Measurements from ENCODE around the gene SELENBP1. TPM values are rescaled to one million over a fixed set of nuclear protein-coding genes. Genes with fewer than 3 reads are reported as not detected.

Gene SELENBP1
- total RNA-seq, 4 donors from 2014 or later, result 61.4 to 113 (median 81.6) TPM

GRCh38 chr1:151368393-151369301 is 3.9 kb downstream of the SELENBP1 start:
- 96% methylated on average over 8 of the region's 20 CpGs for WGBS
- Histone ChIP-seq H3K9me3 (no peaks in the 10 kb centered on the region), H3K4me1 (peaks cover 52 to 61% (median 59%) of the 10 kb centered on the region in 4 donors), H3K27ac (replicated peaks in 1 of 4) (peak overlapping the region in 3 of 4 donors; percentile 13 to 49 (median 27)), H3K4me3 (no peak overlapping the region), H3K27me3 (no peaks in the 10 kb centered on the region), H3K36me3 (peaks cover 29 to 52% (median 37%) of the 10 kb centered on the region in 4 donors)
- no peak for TF ChIP-seq EP300 (IDR thresholded peaks at IDR 0.05)
- no peak for TF ChIP-seq POLR2AphosphoS5 (IDR thresholded peaks at IDR 0.05)
- no peak for TF ChIP-seq CTCF (IDR thresholded peaks at IDR 0.05)
- no peak for TF ChIP-seq POLR2A (IDR thresholded peaks at IDR 0.05; ENCODE audit: low read depth)
- DNase-seq (ENCODE audit: extremely low spot score), result no peak
- intact Hi-C loops (cut with DNase I), result no loop called here

DNA sequence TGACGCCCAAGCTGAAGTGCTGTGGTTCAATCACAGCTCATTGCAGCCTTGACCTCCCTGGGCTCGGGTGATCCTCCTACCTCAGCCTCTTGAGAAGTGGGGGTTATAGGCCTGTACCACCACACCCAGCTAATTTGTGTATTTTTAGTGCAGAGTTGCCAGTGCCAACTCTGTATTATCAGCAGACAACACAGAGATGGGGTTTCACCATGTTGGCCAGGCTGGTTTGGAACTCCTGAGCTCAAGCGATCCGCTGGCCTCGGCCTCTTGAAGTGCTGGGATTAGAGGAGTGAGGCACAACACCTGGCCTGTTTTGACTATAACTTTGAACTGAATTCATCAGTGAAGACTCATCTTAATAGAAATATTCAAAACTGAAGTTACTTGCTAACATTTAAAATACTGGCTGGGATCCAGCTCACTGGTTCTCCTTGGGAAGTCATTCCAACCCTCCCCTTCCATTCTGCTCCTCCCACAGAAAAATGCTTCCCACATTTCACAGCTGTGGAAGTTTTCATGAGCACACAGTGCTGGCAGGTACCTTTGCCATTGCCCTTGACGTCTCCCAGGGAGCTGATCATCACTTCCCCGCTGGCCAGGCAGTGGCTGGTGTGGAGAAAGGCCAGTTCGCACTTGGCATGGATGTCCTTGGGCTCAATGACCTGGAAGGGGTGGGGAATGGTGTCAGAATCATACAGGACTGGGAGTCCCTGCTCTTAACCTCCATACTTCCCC is 4.7 kb downstream of the SELENBP1 start:
- Histone ChIP-seq H3K36me3 (peaks cover 29 to 60% (median 41%) of the 10 kb centered on the region in 4 donors), H3K4me3 (no peak overlapping the region), H3K27ac (replicated peaks in 1 of 4) (peak overlapping the region in 3 of 4 donors; percentile 15 to 49 (median 34)), H3K9me3 (no peaks in the 10 kb centered on the region), H3K4me1 (peaks cover 48 to 55% (median 55%) of the 10 kb centered on the region in 4 donors), H3K27me3 (no peaks in the 10 kb centered on the region)
- 64% methylated on average over 8 of the region's 8 CpGs for WGBS
- DNase-seq (ENCODE audit: extremely low spot score), result no peak
- TF ChIP-seq POLR2A (IDR thresholded peaks at IDR 0.05; ENCODE audit: low read depth), result no peak
- TF ChIP-seq CTCF (IDR thresholded peaks at IDR 0.05), result no peak
- no peak for TF ChIP-seq EP300 (IDR thresholded peaks at IDR 0.05)
- no peak for TF ChIP-seq POLR2AphosphoS5 (IDR thresholded peaks at IDR 0.05)
- intact Hi-C loops (cut with DNase I), result no loop called here

DNA sequence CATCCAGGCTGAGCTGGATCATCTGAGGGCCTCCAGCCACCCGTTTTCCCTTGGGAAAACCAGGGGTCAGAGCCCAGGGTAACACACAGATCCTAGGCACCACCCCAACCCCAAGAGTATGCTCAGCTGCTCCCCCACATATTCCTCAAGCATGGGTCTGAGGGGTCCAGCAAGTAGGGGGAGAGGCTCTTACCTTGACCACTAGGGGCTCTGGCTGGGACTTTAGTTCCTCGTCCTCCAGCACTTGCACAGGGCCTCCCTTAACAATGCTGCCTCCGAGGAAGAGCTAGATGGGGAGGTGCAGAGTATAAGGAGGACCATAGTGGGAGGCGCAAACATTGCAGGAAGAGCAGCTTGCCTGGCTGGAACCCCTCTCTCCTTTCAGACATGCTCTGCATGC is 7.5 kb downstream of the SELENBP1 start:
- DNase-seq (ENCODE audit: extremely low spot score), result no peak
- Histone ChIP-seq H3K4me3 (no peak overlapping the region), H3K27ac (replicated peaks in 1 of 4) (no peak overlapping the region), H3K27me3 (no peaks in the 10 kb centered on the region), H3K9me3 (no peaks in the 10 kb centered on the region), H3K4me1 (peaks cover 22 to 27% (median 26%) of the 10 kb centered on the region in 4 donors), H3K36me3 (peaks cover 29 to 68% (median 45%) of the 10 kb centered on the region in 4 donors)
- WGBS, result 94% methylated on average over 2 of the region's 4 CpGs
- intact Hi-C loops (cut with DNase I), result no loop called here
- TF ChIP-seq CTCF (IDR thresholded peaks at IDR 0.05), result no peak
- no peak for TF ChIP-seq POLR2AphosphoS5 (IDR thresholded peaks at IDR 0.05)
- no peak for TF ChIP-seq POLR2A (IDR thresholded peaks at IDR 0.05; ENCODE audit: low read depth)
- TF ChIP-seq EP300 (IDR thresholded peaks at IDR 0.05), result no peak

- H3K27me3 ChIP-seq, result no peaks in the 10 kb centered on the region
- peaks cover 1 to 3% (median 2%) of the 10 kb centered on the region in 4 donors for H3K4me1 ChIP-seq
- WGBS, result 100% methylated on average over 1 of the region's 3 CpGs
- DNase-seq (ENCODE audit: extremely low spot score), result no peak
- TF ChIP-seq CTCF (IDR thresholded peaks at IDR 0.05), result no peak
- H3K27ac ChIP-seq (replicated peaks in 1 of 4), result no peak overlapping the region
- intact Hi-C loops (cut with DNase I), result no loop called here
- H3K4me3 ChIP-seq, result no peak overlapping the region
- no peaks in the 10 kb centered on the region for H3K9me3 ChIP-seq
- H3K36me3 ChIP-seq, result peaks cover 29 to 53% (median 41%) of the 10 kb centered on the region in 4 donors
These were observed 10.0 kb downstream of the SELENBP1 start for GRCh38 chr1:151362308-151363155.

Measured in esophagus muscularis mucosa (tissue), 4 donors.